Caco-2 (cell line): Measurements from ENCODE around the gene TRPC1. TPM values are rescaled to one million over a fixed set of nuclear protein-coding genes. Genes with fewer than 3 reads are reported as not detected.

Source experiments
- BruUV-seq: library from RNA; stranded (reverse); fragments of 400-500 nt; replicated peaks from 2 replicates; lab custom pipeline; 2021; lab: Mats Ljungman, UMichigan
- CTCF ChIA-PET: fragments of 300-600 bp; sonication (Branson Sonifier 250); formaldehyde crosslinking; loops from one replicate; lab custom pipeline; 2022; ENCODE audit warnings: antibody characterized with exemption; lab: Charles Lee
- POLR2A ChIA-PET: fragments of 300-600 bp; sonication (Branson Sonifier 250); formaldehyde crosslinking; loops from one replicate; lab custom pipeline; 2022; ENCODE audit warnings: antibody characterized with exemption; lab: Charles Lee
- DNase-seq, 2 experiments: peaks; one replicate each; pipeline versions ENCODE4 v3.0.0 to v3.0.0-alpha.2; 2020 to 2022
- H3K27me3 ChIP-seq: replicated peaks from 2 replicates; pipeline ENCODE4 v1.6.0; 2011; ENCODE audit warnings: low read length; ENCODE audit not compliant: control insufficient read depth, insufficient read depth
- H3K36me3 ChIP-seq: 2 replicates; pipeline ENCODE4 v1.5.1; 2011; ENCODE audit warnings: low read length; ENCODE audit not compliant: control insufficient read depth, insufficient read depth
- H3K4me1 ChIP-seq: fragments of 250-450 bp; sonication (Bioruptor Pico); 2 replicates; pipeline ENCODE4 v1.5.1; 2020; ENCODE audit warnings: mild to moderate bottlenecking
- H3K4me3 ChIP-seq: 2 replicates; pipeline ENCODE4 v1.5.1; 2011; ENCODE audit warnings: low read depth, mild to moderate bottlenecking, control low read depth, low read length
- H3K9me3 ChIP-seq: fragments of 250-450 bp; sonication (Bioruptor Pico); 2 replicates; pipeline ENCODE4 v1.5.1; 2020; ENCODE audit warnings: mild to moderate bottlenecking, moderate library complexity
- H3K27ac Mint-ChIP-seq: one replicate; pipeline ENCODE4 v1.8.0; 2022; ENCODE audit warnings: mixed read lengths; ENCODE audit not compliant: unreplicated experiment
- H3K27me3 Mint-ChIP-seq: one replicate; pipeline ENCODE4 v1.8.0; 2022; ENCODE audit warnings: mixed read lengths; ENCODE audit not compliant: insufficient read depth, unreplicated experiment
- H3K36me3 Mint-ChIP-seq: one replicate; pipeline ENCODE4 v1.8.0; 2022; ENCODE audit warnings: mild to moderate bottlenecking, mixed read lengths; ENCODE audit not compliant: insufficient read depth, unreplicated experiment
- H3K4me1 Mint-ChIP-seq: one replicate; pipeline ENCODE4 v1.8.0; 2022; ENCODE audit warnings: low read depth, mixed read lengths; ENCODE audit not compliant: unreplicated experiment
- H3K4me3 Mint-ChIP-seq: one replicate; pipeline ENCODE4 v1.8.0; 2022; ENCODE audit warnings: mild to moderate bottlenecking, moderate library complexity, mixed read lengths; ENCODE audit not compliant: unreplicated experiment
- H3K9me3 Mint-ChIP-seq: one replicate; pipeline ENCODE4 v1.8.0; 2022; ENCODE audit warnings: mixed read lengths; ENCODE audit not compliant: unreplicated experiment
- intact Hi-C: fragments of 100-400 bp; cut with micrococcal nuclease; formaldehyde crosslinking; loops from one replicate; pipeline ENCODE4 v1.10.0; 2022; ENCODE audit not compliant: unreplicated experiment
- total RNA-seq: library from RNA; stranded (reverse); gene quantifications from 2 replicates; pipeline ENCODE4 v1.2.3, GENCODE V29; 2022
- TF ChIP-seq, protein P1 (sequence below), 2 experiments: fragments of 200-600 bp in 1 of 2; IDR thresholded peaks; 1 replicate in 1 of 2; 2 replicates in 1 of 2; pipeline versions ENCODE4 v1.5.1 to v1.8.0; 2011 to 2022; ENCODE audit warnings: antibody characterized with exemption in 1 of 2, control low read depth in 1 of 2, inconsistent platforms in 1 of 2, low read depth in 1 of 2, low read length in 1 of 2, mild to moderate bottlenecking in 1 of 2, moderate library complexity in 1 of 2; ENCODE audit not compliant: insufficient read depth in 1 of 2, severe bottlenecking in 1 of 2, unreplicated experiment in 1 of 2

The TRPC1 gene
- total RNA-seq, 1 experiment from 2014 or later, result 8.3 TPM

DNA sequence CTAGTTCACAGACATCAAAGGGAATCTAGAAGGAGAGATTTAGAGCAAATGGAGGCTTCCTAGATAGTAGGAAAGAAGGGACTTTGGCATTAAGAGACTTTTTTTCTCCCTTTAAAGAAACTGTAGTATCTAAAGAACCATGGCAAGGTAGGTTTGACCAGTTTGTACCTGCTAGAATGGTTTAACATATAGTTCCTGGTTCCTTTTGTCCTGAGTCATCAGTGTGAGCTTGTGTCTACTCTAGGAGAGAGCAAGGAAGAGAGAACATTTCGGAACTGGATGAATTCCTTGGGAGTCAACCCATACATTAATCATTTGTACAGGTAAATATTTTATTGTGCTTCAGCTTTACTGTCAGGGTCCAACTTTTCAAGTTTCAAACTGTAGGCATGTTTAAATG is 29.6 kb upstream of the TRPC1 start:
- H3K27ac Mint-ChIP-seq, result no peak overlapping the region
- no peaks in the 10 kb centered on the region for H3K36me3 ChIP-seq
- CTCF ChIA-PET, result no interaction called here

DNA sequence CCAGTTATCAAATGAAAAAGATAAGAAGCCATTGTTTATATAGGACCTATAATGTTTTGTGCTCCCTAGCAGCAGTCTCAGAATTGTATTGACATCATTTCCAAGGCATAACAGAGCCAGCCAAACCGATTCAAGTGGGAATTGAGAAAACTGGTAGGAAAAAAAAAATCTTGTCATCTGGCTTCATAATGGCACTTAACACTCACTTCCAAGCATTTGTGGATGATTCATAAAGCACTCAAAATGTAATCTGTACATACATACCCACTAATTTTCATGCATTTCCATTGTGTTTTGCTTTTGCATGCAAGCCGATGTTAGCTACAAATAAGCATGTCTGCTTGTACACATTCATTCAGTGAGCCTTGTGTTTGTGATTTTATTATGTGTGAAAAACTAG is 18.6 kb upstream of the TRPC1 start:
- ChIA-PET POLR2A (no interaction called here), CTCF (no interaction called here)
- H3K27ac Mint-ChIP-seq, result no peak overlapping the region

More for the DNA sequence above, 29.6 kb upstream of the TRPC1 start:
- Mint-ChIP-seq H3K36me3 (no peaks in the 10 kb centered on the region), H3K4me3 (no peak overlapping the region), H3K27me3 (no peaks in the 10 kb centered on the region), H3K9me3 (no peaks in the 10 kb centered on the region), H3K4me1 (no peaks in the 10 kb centered on the region)
- TF ChIP-seq, protein P1, sequence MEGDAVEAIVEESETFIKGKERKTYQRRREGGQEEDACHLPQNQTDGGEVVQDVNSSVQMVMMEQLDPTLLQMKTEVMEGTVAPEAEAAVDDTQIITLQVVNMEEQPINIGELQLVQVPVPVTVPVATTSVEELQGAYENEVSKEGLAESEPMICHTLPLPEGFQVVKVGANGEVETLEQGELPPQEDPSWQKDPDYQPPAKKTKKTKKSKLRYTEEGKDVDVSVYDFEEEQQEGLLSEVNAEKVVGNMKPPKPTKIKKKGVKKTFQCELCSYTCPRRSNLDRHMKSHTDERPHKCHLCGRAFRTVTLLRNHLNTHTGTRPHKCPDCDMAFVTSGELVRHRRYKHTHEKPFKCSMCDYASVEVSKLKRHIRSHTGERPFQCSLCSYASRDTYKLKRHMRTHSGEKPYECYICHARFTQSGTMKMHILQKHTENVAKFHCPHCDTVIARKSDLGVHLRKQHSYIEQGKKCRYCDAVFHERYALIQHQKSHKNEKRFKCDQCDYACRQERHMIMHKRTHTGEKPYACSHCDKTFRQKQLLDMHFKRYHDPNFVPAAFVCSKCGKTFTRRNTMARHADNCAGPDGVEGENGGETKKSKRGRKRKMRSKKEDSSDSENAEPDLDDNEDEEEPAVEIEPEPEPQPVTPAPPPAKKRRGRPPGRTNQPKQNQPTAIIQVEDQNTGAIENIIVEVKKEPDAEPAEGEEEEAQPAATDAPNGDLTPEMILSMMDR (IDR thresholded peaks at IDR 0.05; ENCODE audit: insufficient read depth in 1 of 2, low read depth in 1 of 2, low read length in 1 of 2, severe bottlenecking in 1 of 2, unreplicated experiment in 1 of 2), result no peak
- H3K27me3 ChIP-seq, result no peaks in the 10 kb centered on the region
- no TSS peak for BruUV-seq
- 0 out of 2 replicates have a peak, but pooled peaks cover 6% of the 10 kb centered on the region for H3K4me1 ChIP-seq
- intact Hi-C loops, result no loop called here
- POLR2A ChIA-PET, result no interaction called here
- no peaks in the 10 kb centered on the region for H3K9me3 ChIP-seq
- no peak for DNase-seq
- no peak overlapping the region for H3K4me3 ChIP-seq

DNA sequence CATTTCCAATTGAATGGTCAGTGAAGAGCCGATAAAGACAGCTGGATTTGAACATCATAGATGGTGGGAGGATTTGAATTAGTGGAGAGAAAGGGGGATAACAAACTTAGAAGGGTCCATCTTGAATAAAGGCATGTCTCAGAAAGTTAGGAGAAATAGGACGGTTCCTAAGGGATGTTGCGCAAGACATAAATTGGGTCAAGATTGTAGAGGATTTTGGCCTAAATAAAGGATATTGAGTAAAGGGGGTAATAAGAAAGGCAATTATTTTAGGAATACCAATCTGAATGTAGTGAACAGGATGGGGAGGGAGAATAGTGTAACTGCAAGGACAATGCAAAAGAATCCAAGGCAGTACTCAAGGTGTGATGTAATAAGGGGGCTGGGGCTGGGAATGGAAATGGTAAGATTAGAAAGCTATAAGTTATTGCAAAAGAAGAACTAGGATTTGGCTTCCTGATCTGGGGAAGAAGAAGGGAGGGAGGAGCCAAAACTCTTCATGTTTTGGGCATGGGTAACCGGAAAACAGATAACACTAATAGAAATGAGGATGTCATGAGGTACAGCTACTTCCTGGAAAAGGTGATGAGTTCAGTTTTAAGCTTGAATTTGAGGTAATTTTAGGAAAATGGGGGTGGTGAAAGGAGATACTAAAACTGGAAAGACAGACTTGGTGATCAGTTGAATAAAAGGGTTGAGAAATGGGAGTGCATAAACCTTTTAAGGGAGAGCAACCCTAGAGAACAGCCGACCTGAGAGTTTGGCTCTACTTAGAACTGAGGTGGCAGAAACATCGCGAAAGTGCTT is 17.3 kb upstream of the TRPC1 start:
- no peaks in the 10 kb centered on the region for H3K27me3 Mint-ChIP-seq
- H3K27me3 ChIP-seq, result no peaks in the 10 kb centered on the region
- H3K4me1 Mint-ChIP-seq, result no peaks in the 10 kb centered on the region
- H3K4me3 ChIP-seq, result no peak overlapping the region
- H3K4me3 Mint-ChIP-seq, result no peak overlapping the region
- no peaks in the 10 kb centered on the region for H3K4me1 ChIP-seq
- DNase-seq, result no peak
- no peaks in the 10 kb centered on the region for H3K36me3 ChIP-seq
- H3K27ac Mint-ChIP-seq, result no peak overlapping the region
- CTCF ChIA-PET, result no interaction called here
- intact Hi-C loops, result no loop called here
- POLR2A ChIA-PET, result no interaction called here
- peaks cover 4% of the 10 kb centered on the region for H3K36me3 Mint-ChIP-seq
- no peaks in the 10 kb centered on the region for H3K9me3 ChIP-seq
- no TSS peak for BruUV-seq
- TF ChIP-seq, protein P1 (IDR thresholded peaks at IDR 0.05; ENCODE audit: insufficient read depth in 1 of 2, low read depth in 1 of 2, low read length in 1 of 2, severe bottlenecking in 1 of 2, unreplicated experiment in 1 of 2), result no peak
- H3K9me3 Mint-ChIP-seq, result no peaks in the 10 kb centered on the region

More for the DNA sequence above, 18.6 kb upstream of the TRPC1 start:
- no peak overlapping the region for H3K4me3 Mint-ChIP-seq
- intact Hi-C loops, result no loop called here
- no peaks in the 10 kb centered on the region for H3K27me3 Mint-ChIP-seq
- no peaks in the 10 kb centered on the region for H3K9me3 Mint-ChIP-seq
- Histone ChIP-seq H3K4me3 (no peak overlapping the region), H3K36me3 (no peaks in the 10 kb centered on the region), H3K4me1 (no peaks in the 10 kb centered on the region), H3K27me3 (no peaks in the 10 kb centered on the region), H3K9me3 (no peaks in the 10 kb centered on the region)
- peaks cover 4% of the 10 kb centered on the region for H3K36me3 Mint-ChIP-seq
- TF ChIP-seq, protein P1 (IDR thresholded peaks at IDR 0.05; ENCODE audit: insufficient read depth in 1 of 2, low read depth in 1 of 2, low read length in 1 of 2, severe bottlenecking in 1 of 2, unreplicated experiment in 1 of 2), result no peak
- no peak for DNase-seq
- no TSS peak for BruUV-seq
- no peaks in the 10 kb centered on the region for H3K4me1 Mint-ChIP-seq
